ENCODE results near the gene COPS3.

The COPS3 gene

GRCh38 chr17:17221329-17221728 is 59.7 kb downstream of the COPS3 start:
- no peak for DNase-seq
- Histone ChIP-seq H2BK120ac (ENCODE audit: insufficient read depth, low read length, poor library complexity) (no peak overlapping the region), H3K4me1 (ENCODE audit: control insufficient read depth in 1 of 2, insufficient read depth in 2 of 2, low read length in 2 of 2) (no peaks in the 10 kb centered on the region), H3K9ac (ENCODE audit: low read length) (no peak overlapping the region), H3K4ac (ENCODE audit: low read depth, low read length) (no peak overlapping the region), H3K9me3 (ENCODE audit: insufficient read depth, low read depth, low read length) (no peaks in the 10 kb centered on the region), H3K79me1 (ENCODE audit: low read length) (no peaks in the 10 kb centered on the region), H4K8ac (ENCODE audit: low read depth, low read length) (no peak overlapping the region), H3K18ac (ENCODE audit: low read length) (no peak overlapping the region), H3K79me2 (ENCODE audit: control insufficient read depth, insufficient read depth, low read length, poor library complexity) (no peaks in the 10 kb centered on the region), H3K27ac (ENCODE audit: low read depth, low read length) (no peak overlapping the region), H2AFZ (ENCODE audit: insufficient read depth, low read length, poor library complexity) (no peak overlapping the region), H3K4me3 (ENCODE audit: low read depth, low read length) (no peak overlapping the region), H3K23ac (ENCODE audit: low read length) (no peak overlapping the region), H2AK5ac (ENCODE audit: low read length) (no peak overlapping the region), H4K12ac (ENCODE audit: low read depth, low read length) (no peak overlapping the region), H3K14ac (ENCODE audit: low read length) (no peak overlapping the region), H3K36me3 (ENCODE audit: control insufficient read depth in 1 of 2, insufficient read depth in 2 of 2, low read length in 2 of 2) (peaks cover 82 to 90% of the 10 kb centered on the region in 2 experiments), H4K91ac (ENCODE audit: low read depth, low read length) (no peak overlapping the region), H3K27me3 (ENCODE audit: insufficient read depth, low read length) (no peaks in the 10 kb centered on the region), H2BK12ac (ENCODE audit: low read length) (no peak overlapping the region), H2BK5ac (ENCODE audit: low read depth, low read length, poor library complexity) (no peak overlapping the region), H3K4me2 (ENCODE audit: low read length) (no peak overlapping the region)
- WGBS (ENCODE audit: extremely low coverage, insufficient coverage, insufficient read length) = no CpG with 5 or more reads among the region's 22 CpGs

DNA sequence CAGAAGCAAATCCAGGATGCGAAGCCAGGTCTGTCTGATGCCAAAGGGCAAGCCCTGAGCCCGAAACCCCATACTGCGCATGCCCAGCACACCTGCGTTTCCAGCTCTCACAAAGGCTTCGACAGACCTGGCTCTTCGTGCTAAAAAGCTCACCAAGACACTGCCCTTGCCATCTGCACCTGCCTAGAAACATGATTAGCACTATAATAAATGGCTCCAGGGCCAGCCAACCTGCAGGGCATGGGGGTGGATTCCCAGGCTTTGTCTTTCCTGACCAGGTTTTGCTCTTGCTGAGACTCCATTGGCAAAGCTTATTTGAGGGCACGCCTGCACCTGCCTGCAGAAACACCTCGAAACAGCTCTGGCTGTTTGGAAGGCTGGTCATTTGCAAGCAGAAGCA is 60.5 kb downstream of the COPS3 start:
- no peak overlapping the region for H2BK5ac ChIP-seq (ENCODE audit: low read depth, low read length, poor library complexity)
- H4K8ac ChIP-seq (ENCODE audit: low read depth, low read length) = no peak overlapping the region
- no peak overlapping the region for H3K14ac ChIP-seq (ENCODE audit: low read length)
- H3K4me3 ChIP-seq (ENCODE audit: low read depth, low read length) = no peak overlapping the region
- no peak overlapping the region for H3K27ac ChIP-seq (ENCODE audit: low read depth, low read length)
- H3K4me1 ChIP-seq (ENCODE audit: control insufficient read depth in 1 of 2, insufficient read depth in 2 of 2, low read length in 2 of 2) = no peaks in the 10 kb centered on the region
- no peak overlapping the region for H3K4me2 ChIP-seq (ENCODE audit: low read length)
- no peak for DNase-seq
- H3K79me2 ChIP-seq (ENCODE audit: control insufficient read depth, insufficient read depth, low read length, poor library complexity) = no peaks in the 10 kb centered on the region
- no peak overlapping the region for H3K4ac ChIP-seq (ENCODE audit: low read depth, low read length)
- H3K79me1 ChIP-seq (ENCODE audit: low read length) = no peaks in the 10 kb centered on the region
- no peak overlapping the region for H4K12ac ChIP-seq (ENCODE audit: low read depth, low read length)
- peaks cover 84 to 91% of the 10 kb centered on the region in 2 experiments for H3K36me3 ChIP-seq (ENCODE audit: control insufficient read depth in 1 of 2, insufficient read depth in 2 of 2, low read length in 2 of 2)
- H2BK12ac ChIP-seq (ENCODE audit: low read length) = no peak overlapping the region
- no peak overlapping the region for H2BK120ac ChIP-seq (ENCODE audit: insufficient read depth, low read length, poor library complexity)
- no peak overlapping the region for H2AFZ ChIP-seq (ENCODE audit: insufficient read depth, low read length, poor library complexity)
- H2AK5ac ChIP-seq (ENCODE audit: low read length) = no peak overlapping the region
- no peaks in the 10 kb centered on the region for H3K27me3 ChIP-seq (ENCODE audit: insufficient read depth, low read length)
- no peaks in the 10 kb centered on the region for H3K9me3 ChIP-seq (ENCODE audit: insufficient read depth, low read depth, low read length)
- no peak overlapping the region for H3K9ac ChIP-seq (ENCODE audit: low read length)
- H4K91ac ChIP-seq (ENCODE audit: low read depth, low read length) = no peak overlapping the region
- no peak overlapping the region for H3K18ac ChIP-seq (ENCODE audit: low read length)
- no CpG with 5 or more reads among the region's 8 CpGs for WGBS (ENCODE audit: extremely low coverage, insufficient coverage, insufficient read length)
- no peak overlapping the region for H3K23ac ChIP-seq (ENCODE audit: low read length)

DNA sequence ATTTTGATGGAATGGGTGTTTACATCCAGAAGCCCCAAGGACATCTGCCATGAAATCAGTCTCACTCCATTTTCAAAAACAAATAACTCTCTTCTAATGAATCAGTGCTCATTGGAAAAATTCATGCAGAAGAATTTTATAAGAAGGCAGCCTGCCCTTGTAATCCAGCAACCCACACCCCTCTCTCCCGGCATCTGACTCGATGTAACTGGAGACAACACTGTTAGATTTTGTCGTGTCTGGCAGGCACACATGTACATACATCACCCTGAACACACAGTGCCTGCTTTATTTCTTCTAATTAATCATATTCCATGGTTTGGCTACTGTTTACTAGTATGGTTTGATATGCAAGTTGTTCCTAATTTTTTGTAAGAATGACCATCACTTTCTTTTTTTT is 63.1 kb downstream of the COPS3 start:
- Histone ChIP-seq H2AK5ac (ENCODE audit: low read length) (no peak overlapping the region), H3K79me1 (ENCODE audit: low read length) (no peaks in the 10 kb centered on the region), H4K12ac (ENCODE audit: low read depth, low read length) (no peak overlapping the region), H3K9me3 (ENCODE audit: insufficient read depth, low read depth, low read length) (peaks cover 4% of the 10 kb centered on the region), H3K18ac (ENCODE audit: low read length) (no peak overlapping the region), H2BK5ac (ENCODE audit: low read depth, low read length, poor library complexity) (no peak overlapping the region), H2BK12ac (ENCODE audit: low read length) (no peak overlapping the region), H3K4me1 (ENCODE audit: control insufficient read depth in 1 of 2, insufficient read depth in 2 of 2, low read length in 2 of 2) (no peaks in the 10 kb centered on the region), H3K9ac (ENCODE audit: low read length) (no peak overlapping the region), H2BK120ac (ENCODE audit: insufficient read depth, low read length, poor library complexity) (no peak overlapping the region), H3K27ac (ENCODE audit: low read depth, low read length) (no peak overlapping the region), H3K4ac (ENCODE audit: low read depth, low read length) (no peak overlapping the region), H3K27me3 (ENCODE audit: insufficient read depth, low read length) (no peaks in the 10 kb centered on the region), H4K91ac (ENCODE audit: low read depth, low read length) (no peak overlapping the region), H3K14ac (ENCODE audit: low read length) (no peak overlapping the region), H3K79me2 (ENCODE audit: control insufficient read depth, insufficient read depth, low read length, poor library complexity) (no peaks in the 10 kb centered on the region), H4K8ac (ENCODE audit: low read depth, low read length) (no peak overlapping the region), H3K4me3 (ENCODE audit: low read depth, low read length) (no peak overlapping the region), H2AFZ (ENCODE audit: insufficient read depth, low read length, poor library complexity) (no peak overlapping the region), H3K23ac (ENCODE audit: low read length) (no peak overlapping the region), H3K4me2 (ENCODE audit: low read length) (no peak overlapping the region), H3K36me3 (ENCODE audit: control insufficient read depth in 1 of 2, insufficient read depth in 2 of 2, low read length in 2 of 2) (peaks cover 77 to 87% of the 10 kb centered on the region in 2 experiments)
- no CpG with 5 or more reads among the region's 3 CpGs for WGBS (ENCODE audit: extremely low coverage, insufficient coverage, insufficient read length)
- DNase-seq = no peak

DNA sequence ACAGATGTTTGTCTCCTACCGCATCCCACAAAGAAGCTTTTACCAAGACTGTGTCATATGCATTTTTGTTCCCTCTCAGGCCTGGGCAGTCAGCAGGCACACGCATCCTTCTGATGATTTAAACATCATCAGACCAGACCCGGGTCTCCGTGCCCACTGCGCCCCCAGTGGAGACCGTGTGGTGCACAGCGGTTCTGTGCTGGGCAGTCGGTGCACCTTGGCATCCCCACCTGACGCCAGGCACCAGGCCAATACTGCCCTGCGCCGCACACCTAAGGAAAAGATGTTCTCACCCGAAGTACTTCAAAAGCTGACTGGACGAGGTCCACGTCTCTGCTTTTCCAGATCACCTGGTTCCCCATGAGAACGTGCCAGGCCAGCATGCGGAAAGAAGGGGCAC is 64.3 kb downstream of the COPS3 start:
- Histone ChIP-seq H3K9me3 (ENCODE audit: insufficient read depth, low read depth, low read length) (peaks cover 4% of the 10 kb centered on the region), H3K27me3 (ENCODE audit: insufficient read depth, low read length) (no peaks in the 10 kb centered on the region), H4K12ac (ENCODE audit: low read depth, low read length) (no peak overlapping the region), H4K91ac (ENCODE audit: low read depth, low read length) (no peak overlapping the region), H3K4ac (ENCODE audit: low read depth, low read length) (no peak overlapping the region), H3K36me3 (ENCODE audit: control insufficient read depth in 1 of 2, insufficient read depth in 2 of 2, low read length in 2 of 2) (peaks cover 71 to 82% of the 10 kb centered on the region in 2 experiments), H3K4me1 (ENCODE audit: control insufficient read depth in 1 of 2, insufficient read depth in 2 of 2, low read length in 2 of 2) (no peaks in the 10 kb centered on the region), H3K79me2 (ENCODE audit: control insufficient read depth, insufficient read depth, low read length, poor library complexity) (no peaks in the 10 kb centered on the region), H3K23ac (ENCODE audit: low read length) (no peak overlapping the region), H3K18ac (ENCODE audit: low read length) (no peak overlapping the region), H3K9ac (ENCODE audit: low read length) (no peak overlapping the region), H2BK120ac (ENCODE audit: insufficient read depth, low read length, poor library complexity) (no peak overlapping the region), H4K8ac (ENCODE audit: low read depth, low read length) (no peak overlapping the region), H3K4me3 (ENCODE audit: low read depth, low read length) (no peak overlapping the region), H2AFZ (ENCODE audit: insufficient read depth, low read length, poor library complexity) (no peak overlapping the region), H2AK5ac (ENCODE audit: low read length) (no peak overlapping the region), H3K4me2 (ENCODE audit: low read length) (no peak overlapping the region), H2BK12ac (ENCODE audit: low read length) (no peak overlapping the region), H3K79me1 (ENCODE audit: low read length) (no peaks in the 10 kb centered on the region), H3K27ac (ENCODE audit: low read depth, low read length) (no peak overlapping the region), H2BK5ac (ENCODE audit: low read depth, low read length, poor library complexity) (no peak overlapping the region), H3K14ac (ENCODE audit: low read length) (no peak overlapping the region)
- no CpG with 5 or more reads among the region's 16 CpGs for WGBS (ENCODE audit: extremely low coverage, insufficient coverage, insufficient read length)
- no peak for DNase-seq

All from trophoblast cell (in vitro differentiated cells and primary cell).